OCI-LY7 (cell line): ENCODE data around the gene GATA5.

Source experiments
- EZH2phosphoT487 ChIP-seq: fragments of 200-600 bp; sonication (generic); IDR thresholded peaks from 2 replicates; pipeline ENCODE4 v1.6.1; 2018; ENCODE audit warnings: low read depth, borderline replicate concordance, mild to moderate bottlenecking, mixed run types, antibody characterized with exemption, low read length, moderate library complexity, mixed read lengths
- TF ChIP-seq, protein P1 (sequence below): fragments of 200-600 bp; sonication (generic); conservative IDR thresholded peaks from 2 replicates; pipeline ENCODE4 v1.5.1; 2014; ENCODE audit warnings: mild to moderate bottlenecking, antibody characterized with exemption, low read length, moderate library complexity, mixed read lengths

GRCh38 chr20:62446481-62446880 lies 29.3 kb downstream of the GATA5 start:
- TF ChIP-seq, protein P1, sequence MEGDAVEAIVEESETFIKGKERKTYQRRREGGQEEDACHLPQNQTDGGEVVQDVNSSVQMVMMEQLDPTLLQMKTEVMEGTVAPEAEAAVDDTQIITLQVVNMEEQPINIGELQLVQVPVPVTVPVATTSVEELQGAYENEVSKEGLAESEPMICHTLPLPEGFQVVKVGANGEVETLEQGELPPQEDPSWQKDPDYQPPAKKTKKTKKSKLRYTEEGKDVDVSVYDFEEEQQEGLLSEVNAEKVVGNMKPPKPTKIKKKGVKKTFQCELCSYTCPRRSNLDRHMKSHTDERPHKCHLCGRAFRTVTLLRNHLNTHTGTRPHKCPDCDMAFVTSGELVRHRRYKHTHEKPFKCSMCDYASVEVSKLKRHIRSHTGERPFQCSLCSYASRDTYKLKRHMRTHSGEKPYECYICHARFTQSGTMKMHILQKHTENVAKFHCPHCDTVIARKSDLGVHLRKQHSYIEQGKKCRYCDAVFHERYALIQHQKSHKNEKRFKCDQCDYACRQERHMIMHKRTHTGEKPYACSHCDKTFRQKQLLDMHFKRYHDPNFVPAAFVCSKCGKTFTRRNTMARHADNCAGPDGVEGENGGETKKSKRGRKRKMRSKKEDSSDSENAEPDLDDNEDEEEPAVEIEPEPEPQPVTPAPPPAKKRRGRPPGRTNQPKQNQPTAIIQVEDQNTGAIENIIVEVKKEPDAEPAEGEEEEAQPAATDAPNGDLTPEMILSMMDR, result no peak
- no peak for TF ChIP-seq EZH2phosphoT487
